Placental pericyte (primary cell): Measurements from ENCODE around the gene GZMH. TPM values are rescaled to one million over a fixed set of nuclear protein-coding genes. Genes with fewer than 3 reads are reported as not detected.

Experiments used
- total RNA-seq: library from RNA; depleted of rRNA; stranded (reverse); fragments of >200 nt; gene quantifications from 2 replicates; pipeline ENCODE4 v1.2.3, GENCODE V29; 2012

GZMH gene, protein sequence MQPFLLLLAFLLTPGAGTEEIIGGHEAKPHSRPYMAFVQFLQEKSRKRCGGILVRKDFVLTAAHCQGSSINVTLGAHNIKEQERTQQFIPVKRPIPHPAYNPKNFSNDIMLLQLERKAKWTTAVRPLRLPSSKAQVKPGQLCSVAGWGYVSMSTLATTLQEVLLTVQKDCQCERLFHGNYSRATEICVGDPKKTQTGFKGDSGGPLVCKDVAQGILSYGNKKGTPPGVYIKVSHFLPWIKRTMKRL
- not detected in 2 replicates for total RNA-seq

GRCh38 chr14:24609655-24610344, at the start of gene GZMH:
Gene GZMH, minus strand, starts transcription at chr14:24609685. Its CDS starts 72 bp downstream, at chr14:24609613.

DNA sequence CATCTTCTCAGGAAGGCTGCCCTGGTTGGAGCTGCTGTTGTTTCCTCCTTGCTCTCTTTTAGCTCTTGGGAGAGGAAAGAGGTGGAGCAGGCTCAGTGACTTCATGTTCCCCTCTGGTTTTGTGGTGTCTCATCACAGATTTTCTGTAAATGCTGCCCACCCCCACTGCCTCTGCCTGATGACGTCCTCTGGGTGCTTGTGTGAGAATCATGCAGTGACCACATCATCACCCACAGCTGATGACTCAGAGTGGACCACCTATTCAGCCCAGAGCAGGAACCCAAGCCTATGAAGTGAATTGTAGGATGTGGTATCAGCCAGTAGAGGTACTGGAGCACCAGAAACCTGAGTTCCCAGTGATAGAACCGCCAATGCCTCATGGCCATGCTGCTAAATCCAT, 24.7 kb upstream of the GZMH start, which contains the start of gene GZMB:
Gene GZMB (minus strand): TSS at position 33 of the 400 bp plus-strand sequence. CDS start 30 bp downstream, at position 3.

GRCh38 chr14:24576182-24576581, 33.3 kb downstream of the GZMH start, which contains the start of gene CTSG:
Gene CTSG, minus strand, starts transcription at chr14:24576250. Its CDS starts 27 bp downstream, at chr14:24576223.

Other genes starting within 250 kb of the GZMH start
- 35.7 and 57.7 TPM in 2 replicates for gene NFATC4, start 241.5 kb downstream of the GZMH start, total RNA-seq
- 1.6 and 4.2 TPM in 2 replicates for gene NYNRIN, start 210.7 kb downstream of the GZMH start, total RNA-seq
- gene CBLN3, start 180.0 kb downstream of the GZMH start, total RNA-seq: 1.3 and 5.0 TPM in 2 replicates
- 68.7 and 71.7 TPM in 2 replicates for gene KHNYN, start 179.7 kb downstream of the GZMH start, total RNA-seq
- gene SDR39U1, start 166.9 kb downstream of the GZMH start, total RNA-seq: 14.5 and 19.7 TPM in 2 replicates
- not detected in 2 replicates for gene CMA1, start 101.4 kb downstream of the GZMH start, total RNA-seq
- not detected in 2 replicates for gene CTSG, start 33.4 kb downstream of the GZMH start, total RNA-seq
- gene GZMB, start 24.5 kb upstream of the GZMH start, total RNA-seq: not detected in 2 replicates